Activated T-cell treated with anti-CD3 and anti-CD28 coated beads, Interleukin-2, amount 50 U/mL, for 4 hours (primary cell): ENCODE measurements around the gene LGALS16. TPM values are rescaled to one million over a fixed set of nuclear protein-coding genes. Genes with fewer than 3 reads are reported as not detected.
"Not testable (repeated sequence)": the region's sequence is repeated elsewhere in the genome, so short reads cannot be mapped to it uniquely, and the experiment has no call there.

Experiments used
- ATAC-seq, 2 donors: fragments of 200-7000 bp; cut with Tn5 transposase; one replicate each; pipeline ENCODE4 v1.10.0; 2021
- DNase-seq: peaks from one replicate; pipeline ENCODE4 v3.0.0-alpha.2; 2020
- H3K27me3 Mint-ChIP-seq: one replicate; pipeline ENCODE4 v1.8.0; 2021; ENCODE audit warnings: low read depth, mixed read lengths
- H3K36me3 Mint-ChIP-seq: one replicate; pipeline ENCODE4 v1.8.0; 2022; ENCODE audit warnings: mixed read lengths; ENCODE audit not compliant: insufficient read depth
- H3K4me1 Mint-ChIP-seq: one replicate; pipeline ENCODE4 v1.8.0; 2021; ENCODE audit warnings: low read depth, mixed read lengths
- H3K4me3 Mint-ChIP-seq: one replicate; pipeline ENCODE4 v1.8.0; 2021; ENCODE audit warnings: mild to moderate bottlenecking, moderate library complexity, mixed read lengths
- H3K9me3 Mint-ChIP-seq: one replicate; pipeline ENCODE4 v1.8.0; 2021; ENCODE audit warnings: mixed read lengths
- total RNA-seq, 3 donors: library from RNA; stranded (reverse); gene quantifications; one replicate each; pipeline ENCODE4 v1.2.1, GENCODE V29; 2021

Gene LGALS16
- total RNA-seq: not detected

GRCh38 chr19:39655613-39656012 is at the start of gene LGALS16:
TSS of gene LGALS16 (plus strand) at chr19:39655913. CDS start at chr19:39655962, 49 bp downstream.
- H3K4me3 Mint-ChIP-seq: no peak within 1 kb of the TSS
- no peaks in the 10 kb centered on the region for H3K36me3 Mint-ChIP-seq
- no peaks in the 10 kb centered on the region for H3K9me3 Mint-ChIP-seq
- ATAC-seq (no peak), DNase-seq (no peak)
- H3K27me3 Mint-ChIP-seq: peaks cover 21% of the 10 kb centered on the region
- H3K4me1 Mint-ChIP-seq: no peaks in the 10 kb centered on the region

- H3K4me1 Mint-ChIP-seq: no peaks in the 10 kb centered on the region
- H3K36me3 Mint-ChIP-seq: no peaks in the 10 kb centered on the region
- H3K4me3 Mint-ChIP-seq: no peak overlapping the region
- H3K9me3 Mint-ChIP-seq: no peaks in the 10 kb centered on the region
- H3K27me3 Mint-ChIP-seq: peaks cover 15% of the 10 kb centered on the region
- ATAC-seq: no peak
- no peak for DNase-seq
Measured at GRCh38 chr19:39607021-39607420, 48.7 kb upstream of the LGALS16 start.

- H3K27me3 Mint-ChIP-seq: peaks cover 13% of the 10 kb centered on the region
- no peak overlapping the region for H3K4me3 Mint-ChIP-seq
- no peaks in the 10 kb centered on the region for H3K36me3 Mint-ChIP-seq
- DNase-seq: no peak
- H3K4me1 Mint-ChIP-seq: no peaks in the 10 kb centered on the region
- no peaks in the 10 kb centered on the region for H3K9me3 Mint-ChIP-seq
- ATAC-seq: no peak
Measured at GRCh38 chr19:39607561-39607960, 48.2 kb upstream of the LGALS16 start.

GRCh38 chr19:39613597-39613996 is 42.1 kb upstream of the LGALS16 start:
- no peak overlapping the region for H3K4me3 Mint-ChIP-seq
- H3K9me3 Mint-ChIP-seq: peaks cover 4% of the 10 kb centered on the region
- DNase-seq (no peak), ATAC-seq (no peak)
- H3K4me1 Mint-ChIP-seq: no peaks in the 10 kb centered on the region
- H3K36me3 Mint-ChIP-seq: no peaks in the 10 kb centered on the region
- no peaks in the 10 kb centered on the region for H3K27me3 Mint-ChIP-seq

- H3K36me3 Mint-ChIP-seq: no peaks in the 10 kb centered on the region
- peaks cover 4% of the 10 kb centered on the region for H3K9me3 Mint-ChIP-seq
- DNase-seq (no peak), ATAC-seq (no peak)
- H3K27me3 Mint-ChIP-seq: peaks cover 35% of the 10 kb centered on the region
- H3K4me1 Mint-ChIP-seq: no peaks in the 10 kb centered on the region
- no peak overlapping the region for H3K4me3 Mint-ChIP-seq
Measured at GRCh38 chr19:39617745-39618144, 38.0 kb upstream of the LGALS16 start.

- Mint-ChIP-seq H3K4me3 (no peak overlapping the region), H3K36me3 (no peaks in the 10 kb centered on the region), H3K4me1 (no peaks in the 10 kb centered on the region), H3K9me3 (no peaks in the 10 kb centered on the region), H3K27me3 (peaks cover 65% of the 10 kb centered on the region)
- DNase-seq (no peak), ATAC-seq (no peak)
Measured at GRCh38 chr19:39623946-39624345, 31.8 kb upstream of the LGALS16 start.

GRCh38 chr19:39627631-39628030 is 28.1 kb upstream of the LGALS16 start:
- peaks cover 40% of the 10 kb centered on the region for H3K27me3 Mint-ChIP-seq
- H3K4me1 Mint-ChIP-seq, H3K36me3 Mint-ChIP-seq, H3K9me3 Mint-ChIP-seq, H3K4me3 Mint-ChIP-seq, ATAC-seq, DNase-seq: not testable (repeated sequence)

GRCh38 chr19:39631178-39631577 is 24.5 kb upstream of the LGALS16 start:
- Mint-ChIP-seq H3K27me3 (peaks cover 41% of the 10 kb centered on the region), H3K4me1 (no peaks in the 10 kb centered on the region), H3K9me3 (no peaks in the 10 kb centered on the region), H3K4me3 (no peak overlapping the region), H3K36me3 (no peaks in the 10 kb centered on the region)
- DNase-seq (no peak), ATAC-seq (no peak)

GRCh38 chr19:39631626-39632025 is 24.1 kb upstream of the LGALS16 start:
- no peaks in the 10 kb centered on the region for H3K36me3 Mint-ChIP-seq
- H3K27me3 Mint-ChIP-seq: peaks cover 44% of the 10 kb centered on the region
- no peaks in the 10 kb centered on the region for H3K4me1 Mint-ChIP-seq
- ATAC-seq (no peak), DNase-seq (no peak)
- H3K9me3 Mint-ChIP-seq: no peaks in the 10 kb centered on the region
- H3K4me3 Mint-ChIP-seq: no peak overlapping the region

- DNase-seq (no peak), ATAC-seq (no peak)
- no peak overlapping the region for H3K4me3 Mint-ChIP-seq
- peaks cover 74% of the 10 kb centered on the region for H3K27me3 Mint-ChIP-seq
- H3K9me3 Mint-ChIP-seq: no peaks in the 10 kb centered on the region
- H3K36me3 Mint-ChIP-seq: no peaks in the 10 kb centered on the region
- H3K4me1 Mint-ChIP-seq: no peaks in the 10 kb centered on the region
Measured at GRCh38 chr19:39637891-39638290, 17.8 kb upstream of the LGALS16 start.

- no peak for ATAC-seq
- Mint-ChIP-seq H3K4me3 (no peak overlapping the region), H3K9me3 (no peaks in the 10 kb centered on the region), H3K27me3 (peaks cover 64% of the 10 kb centered on the region), H3K4me1 (no peaks in the 10 kb centered on the region), H3K36me3 (no peaks in the 10 kb centered on the region)
- no peak for DNase-seq
Measured at GRCh38 chr19:39641773-39642172, 13.9 kb upstream of the LGALS16 start.

- Mint-ChIP-seq H3K27me3 (peaks cover 59% of the 10 kb centered on the region), H3K4me1 (no peaks in the 10 kb centered on the region), H3K9me3 (no peaks in the 10 kb centered on the region), H3K4me3 (no peak overlapping the region), H3K36me3 (no peaks in the 10 kb centered on the region)
- no peak for DNase-seq
- ATAC-seq: no peak
Measured at GRCh38 chr19:39643591-39643990, 12.1 kb upstream of the LGALS16 start.

- Mint-ChIP-seq H3K27me3 (peaks cover 59% of the 10 kb centered on the region), H3K4me1 (no peaks in the 10 kb centered on the region), H3K9me3 (no peaks in the 10 kb centered on the region), H3K4me3 (no peak overlapping the region), H3K36me3 (no peaks in the 10 kb centered on the region)
- ATAC-seq (no peak), DNase-seq (no peak)
Measured at GRCh38 chr19:39645800-39646411, 9.8 kb upstream of the LGALS16 start.

GRCh38 chr19:39647918-39648317 is 7.8 kb upstream of the LGALS16 start:
- no peak for ATAC-seq
- peaks cover 57% of the 10 kb centered on the region for H3K27me3 Mint-ChIP-seq
- DNase-seq: no peak

GRCh38 chr19:39659791-39660190 is 4.1 kb downstream of the LGALS16 start:
- DNase-seq (no peak), ATAC-seq (no peak)
- H3K27me3 Mint-ChIP-seq: peaks cover 7% of the 10 kb centered on the region
- no peaks in the 10 kb centered on the region for H3K36me3 Mint-ChIP-seq
- H3K9me3 Mint-ChIP-seq: no peaks in the 10 kb centered on the region
- no peak overlapping the region for H3K4me3 Mint-ChIP-seq
- peaks cover 6% of the 10 kb centered on the region for H3K4me1 Mint-ChIP-seq

More at GRCh38 chr19:39647918-39648317, 7.8 kb upstream of the LGALS16 start:
- Mint-ChIP-seq H3K9me3 (no peaks in the 10 kb centered on the region), H3K4me3 (no peak overlapping the region), H3K4me1 (no peaks in the 10 kb centered on the region), H3K36me3 (no peaks in the 10 kb centered on the region)
